Measurements from ENCODE around the gene TRAPPC10.

DNA sequence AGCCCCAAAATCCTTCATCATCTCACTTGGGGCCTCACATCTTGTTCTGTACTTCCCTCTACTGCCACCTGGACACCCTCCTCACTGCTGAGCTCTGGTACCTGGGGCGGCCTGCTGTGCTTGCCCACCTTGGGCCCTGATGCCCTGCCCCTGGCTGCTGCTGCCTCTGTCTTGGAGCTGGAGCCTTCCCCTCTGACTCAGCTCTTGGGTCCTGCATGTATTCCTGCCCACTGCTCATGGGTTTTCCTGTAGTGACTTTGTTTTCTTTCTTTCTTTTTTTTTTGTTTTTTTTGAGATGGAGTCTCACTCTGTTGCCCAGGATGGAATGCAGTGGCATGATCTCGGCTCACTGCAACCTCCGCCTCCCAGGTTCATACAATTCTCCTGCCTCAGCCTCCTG is 37.5 kb downstream of the TRAPPC10 start:
- TF ChIP-seq ZNF274 (IDR thresholded peaks at IDR 0.05; ENCODE audit: low read depth, low read length) (no peak), YY1 (IDR thresholded peaks at IDR 0.05; ENCODE audit: insufficient read depth, insufficient read length) (no peak)

Measured in NT2/D1 (cell line).